Central memory CD8-positive, alpha-beta T cell (primary cell): ENCODE data around the gene MED1.
A peak's percentile ranks its signal among the peaks of the same experiment; 100 is the strongest.
"Not testable (repeated sequence)": the region's sequence is repeated elsewhere in the genome, so short reads cannot be mapped to it uniquely, and the experiment has no call there.

ENCODE experiments used
- ATAC-seq: fragments of 150-1000 bp; cut with Tn5 transposase; replicated peaks from 2 replicates; pipeline ENCODE4 v1.10.0; 2022; ENCODE audit warnings: mild to moderate bottlenecking, moderate FRiP score, moderate number of reproducible peaks; ENCODE audit not compliant: poor library complexity, severe bottlenecking; ENCODE audit errors: extremely low read depth
- DNase-seq, 2 donors: peaks; one replicate each; pipeline ENCODE4 v3.0.0; 2021; ENCODE audit warnings: low spot score in 2 of 2
- H3K27ac Mint-ChIP-seq: one replicate; pipeline ENCODE4 v1.8.0; 2022; ENCODE audit warnings: low read depth, mild to moderate bottlenecking, moderate library complexity, mixed read lengths
- H3K27me3 Mint-ChIP-seq: one replicate; pipeline ENCODE4 v1.8.0; 2022; ENCODE audit warnings: mixed read lengths
- H3K36me3 Mint-ChIP-seq: one replicate; pipeline ENCODE4 v1.8.0; 2022; ENCODE audit warnings: mild to moderate bottlenecking, moderate library complexity, mixed read lengths; ENCODE audit not compliant: insufficient read depth
- H3K4me1 Mint-ChIP-seq: one replicate; pipeline ENCODE4 v1.8.0; 2022; ENCODE audit warnings: mixed read lengths
- H3K4me3 Mint-ChIP-seq: one replicate; pipeline ENCODE4 v1.8.0; 2022; ENCODE audit warnings: mild to moderate bottlenecking, moderate library complexity, mixed read lengths
- H3K9me3 Mint-ChIP-seq: one replicate; pipeline ENCODE4 v1.8.0; 2022; ENCODE audit warnings: mixed read lengths

Gene MED1

DNA sequence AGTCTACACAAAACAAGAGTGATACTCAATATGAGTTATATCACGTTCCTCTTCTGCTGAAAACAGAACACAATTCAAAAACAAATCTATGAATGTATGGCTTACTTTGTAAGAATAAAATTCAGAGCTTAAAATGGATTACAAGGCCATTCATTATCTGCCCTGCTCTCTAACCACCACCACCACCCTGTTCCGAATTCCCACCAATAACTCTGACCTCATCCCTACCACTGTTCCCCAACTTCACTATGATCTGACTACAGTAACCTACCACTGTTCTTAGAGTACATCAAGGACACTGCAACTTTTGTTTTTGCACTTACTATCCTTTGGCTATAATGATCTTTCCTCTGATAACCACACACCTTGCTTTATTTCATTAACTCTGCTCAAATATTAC lies 70.9 kb downstream of the MED1 start:
- Mint-ChIP-seq H3K4me3 (no peak overlapping the region), H3K9me3 (no peaks in the 10 kb centered on the region), H3K4me1 (peaks cover 40% of the 10 kb centered on the region), H3K27me3 (no peaks in the 10 kb centered on the region), H3K36me3 (peaks cover 2% of the 10 kb centered on the region), H3K27ac (no peak overlapping the region)
- DNase-seq (no peak), ATAC-seq (no peak)

GRCh38 chr17:39376434-39376833 lies 74.6 kb downstream of the MED1 start:
- no peaks in the 10 kb centered on the region for H3K27me3 Mint-ChIP-seq
- DNase-seq (no peak), ATAC-seq (no peak)
- peaks cover 4% of the 10 kb centered on the region for H3K36me3 Mint-ChIP-seq
- peaks cover 42% of the 10 kb centered on the region for H3K4me1 Mint-ChIP-seq
- no peaks in the 10 kb centered on the region for H3K9me3 Mint-ChIP-seq
- H3K4me3 Mint-ChIP-seq, result no peak overlapping the region
- H3K27ac Mint-ChIP-seq, result no peak overlapping the region

DNA sequence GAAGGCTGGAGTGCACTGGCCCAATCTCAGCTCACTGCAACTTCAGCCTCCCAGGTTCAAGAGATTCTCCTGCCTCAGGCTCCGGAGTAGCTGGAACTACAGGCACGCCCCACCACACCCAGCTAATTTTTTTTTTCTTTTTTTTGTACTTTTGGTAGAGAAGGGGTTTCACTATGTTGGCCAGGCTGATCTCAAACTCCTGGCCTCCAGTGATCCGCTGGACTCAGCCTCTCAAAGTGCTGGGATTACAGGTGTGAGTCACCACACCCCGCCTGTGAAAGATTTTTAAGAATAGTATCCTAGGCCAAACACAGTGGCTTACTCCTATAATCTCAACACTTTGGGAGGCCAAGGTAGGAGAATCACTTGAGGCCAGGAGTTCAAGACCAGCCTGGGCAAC lies 83.3 kb downstream of the MED1 start:
- H3K9me3 Mint-ChIP-seq, ATAC-seq, DNase-seq, H3K4me3 Mint-ChIP-seq, H3K36me3 Mint-ChIP-seq, H3K27me3 Mint-ChIP-seq, H3K27ac Mint-ChIP-seq: not testable (repeated sequence)
- peaks cover 13% of the 10 kb centered on the region for H3K4me1 Mint-ChIP-seq

DNA sequence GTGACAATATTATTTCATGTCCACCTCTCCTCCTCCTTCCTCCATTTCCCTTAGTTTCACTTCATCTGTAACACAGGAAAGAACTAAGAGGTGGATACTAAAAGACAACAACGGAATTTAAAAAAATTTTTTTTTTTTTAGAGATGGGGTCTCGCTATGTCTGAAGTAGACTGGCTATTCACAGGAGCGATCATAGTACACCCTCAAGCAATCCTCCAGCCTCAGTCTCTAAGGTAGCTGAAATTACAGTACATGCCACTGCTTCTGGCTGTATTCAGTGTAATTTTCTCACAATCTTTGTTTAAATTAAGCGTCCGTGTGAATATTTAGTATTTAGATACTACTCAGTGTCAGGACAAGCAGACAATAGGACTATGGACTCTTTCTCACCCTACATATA lies 85.2 kb downstream of the MED1 start:
- Mint-ChIP-seq H3K9me3 (no peaks in the 10 kb centered on the region), H3K4me3 (no peak overlapping the region), H3K27ac (no peak overlapping the region)

DNA sequence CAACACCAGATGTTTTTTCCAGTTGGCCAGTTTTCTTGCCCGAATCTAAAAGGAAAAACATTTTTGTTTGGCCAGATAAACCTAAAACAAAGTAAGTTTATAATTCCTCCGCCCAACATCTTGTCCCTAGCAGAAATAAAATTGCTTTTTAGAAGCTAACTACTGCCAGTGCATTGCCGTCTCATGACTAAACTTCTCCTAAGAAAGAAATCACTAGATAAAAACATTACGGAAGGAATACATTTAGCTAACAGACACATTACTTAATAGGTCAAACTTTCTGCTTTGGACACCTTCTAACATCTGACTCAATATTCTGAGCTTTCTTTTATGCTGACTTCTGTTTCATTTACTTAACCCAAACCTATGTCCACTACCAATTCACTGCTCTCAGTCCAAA lies 85.8 kb downstream of the MED1 start:
- no peaks in the 10 kb centered on the region for H3K27me3 Mint-ChIP-seq
- no peak for DNase-seq
- H3K4me1 Mint-ChIP-seq, result peaks cover 12% of the 10 kb centered on the region
- H3K9me3 Mint-ChIP-seq, result no peaks in the 10 kb centered on the region
- H3K4me3 Mint-ChIP-seq, result no peak overlapping the region
- no peak overlapping the region for H3K27ac Mint-ChIP-seq
- peaks cover 3% of the 10 kb centered on the region for H3K36me3 Mint-ChIP-seq
- ATAC-seq, result no peak

More for the DNA sequence above, 85.2 kb downstream of the MED1 start:
- DNase-seq (no peak), ATAC-seq (no peak)
- Mint-ChIP-seq H3K27me3 (no peaks in the 10 kb centered on the region), H3K4me1 (peaks cover 10% of the 10 kb centered on the region), H3K36me3 (peaks cover 4% of the 10 kb centered on the region)

DNA sequence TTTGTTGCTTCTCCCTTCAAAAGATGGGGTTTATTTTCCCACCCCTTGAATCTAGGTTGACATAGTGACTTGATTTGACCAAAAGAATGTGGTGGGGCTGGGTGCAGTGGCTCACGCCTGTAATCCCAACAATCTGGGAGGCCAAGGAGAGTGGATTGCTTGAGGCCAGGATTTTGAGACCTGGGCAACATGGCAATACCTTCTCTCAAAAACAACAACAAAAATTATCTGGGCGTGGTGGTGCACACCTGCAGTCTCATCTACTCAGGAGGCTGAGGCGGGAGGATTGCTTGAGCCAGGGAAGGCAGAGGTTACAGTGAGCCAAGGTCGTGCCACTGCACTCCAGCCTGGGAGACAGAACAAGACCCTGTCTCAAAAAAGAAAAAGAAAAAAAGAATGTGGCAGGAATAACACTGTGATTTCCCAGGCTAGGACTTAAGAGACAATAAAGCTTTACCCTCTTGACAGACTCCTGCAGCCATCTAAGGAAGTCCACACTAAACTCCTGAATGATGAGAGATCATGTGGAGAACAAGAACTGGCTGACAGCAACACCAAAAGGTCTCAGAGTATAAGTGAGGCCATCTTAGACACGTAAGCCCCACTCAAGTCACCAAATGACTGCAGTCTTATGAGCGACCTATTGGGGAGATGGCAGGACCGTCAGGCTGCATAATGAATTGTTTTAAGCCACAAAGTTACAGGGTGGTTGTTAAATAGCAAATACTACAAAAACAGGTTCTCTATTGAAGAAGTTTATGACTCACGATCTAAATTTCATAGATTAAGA lies 86.6 kb downstream of the MED1 start:
- no peak overlapping the region for H3K4me3 Mint-ChIP-seq
- peak overlapping the region; percentile 53 for H3K27ac Mint-ChIP-seq
- peaks cover 1% of the 10 kb centered on the region for H3K36me3 Mint-ChIP-seq
- DNase-seq (no peak), ATAC-seq (no peak)
- no peaks in the 10 kb centered on the region for H3K9me3 Mint-ChIP-seq
- H3K4me1 Mint-ChIP-seq, result peaks cover 12% of the 10 kb centered on the region
- no peaks in the 10 kb centered on the region for H3K27me3 Mint-ChIP-seq

GRCh38 chr17:39361064-39361463 lies 90.0 kb downstream of the MED1 start:
- DNase-seq (no peak), ATAC-seq (no peak)
- Mint-ChIP-seq H3K9me3 (no peaks in the 10 kb centered on the region), H3K4me3 (no peak overlapping the region), H3K27me3 (no peaks in the 10 kb centered on the region), H3K27ac (no peak overlapping the region), H3K4me1 (peaks cover 13% of the 10 kb centered on the region), H3K36me3 (peaks cover 4% of the 10 kb centered on the region)

- DNase-seq, result no peak
- peaks cover 11% of the 10 kb centered on the region for H3K4me1 Mint-ChIP-seq
- H3K27me3 Mint-ChIP-seq, result no peaks in the 10 kb centered on the region
- no peak overlapping the region for H3K4me3 Mint-ChIP-seq
- ATAC-seq, result no peak
- no peak overlapping the region for H3K27ac Mint-ChIP-seq
- no peaks in the 10 kb centered on the region for H3K9me3 Mint-ChIP-seq
- H3K36me3 Mint-ChIP-seq, result peaks cover 4% of the 10 kb centered on the region
Measured at GRCh38 chr17:39360537-39360936, 90.5 kb downstream of the MED1 start.

- peaks cover 11% of the 10 kb centered on the region for H3K4me1 Mint-ChIP-seq
- H3K4me3 Mint-ChIP-seq, result no peak overlapping the region
- H3K9me3 Mint-ChIP-seq, result no peaks in the 10 kb centered on the region
- H3K27ac Mint-ChIP-seq, result no peak overlapping the region
- peaks cover 4% of the 10 kb centered on the region for H3K36me3 Mint-ChIP-seq
- no peak for DNase-seq
- H3K27me3 Mint-ChIP-seq, result no peaks in the 10 kb centered on the region
- ATAC-seq, result no peak
Measured at GRCh38 chr17:39359994-39360393, 91.1 kb downstream of the MED1 start.

DNA sequence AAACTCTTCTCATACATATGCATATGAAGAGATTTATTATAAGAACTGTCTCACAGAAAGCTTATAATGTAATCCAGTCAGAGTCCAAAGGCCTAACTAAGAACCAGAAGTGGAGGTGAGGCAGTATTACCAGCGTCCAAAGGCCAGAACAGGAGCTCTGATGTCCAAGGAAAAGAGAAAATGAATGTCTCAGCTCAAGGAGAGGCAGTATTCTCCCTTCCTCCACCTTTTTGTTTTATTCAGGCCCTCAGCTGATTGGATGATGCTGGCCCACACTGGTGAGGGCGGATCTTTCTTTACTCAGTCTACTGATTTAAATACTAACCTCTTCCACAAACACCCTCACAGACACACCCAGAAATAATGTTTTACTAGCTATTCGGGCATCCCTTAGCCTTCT lies 93.1 kb downstream of the MED1 start:
- Mint-ChIP-seq H3K27ac (no peak overlapping the region), H3K27me3 (no peaks in the 10 kb centered on the region), H3K36me3 (peaks cover 4% of the 10 kb centered on the region), H3K9me3 (no peaks in the 10 kb centered on the region), H3K4me3 (no peak overlapping the region), H3K4me1 (peaks cover 11% of the 10 kb centered on the region)
- DNase-seq (no peak), ATAC-seq (no peak)

- DNase-seq (no peak), ATAC-seq (no peak)
- Mint-ChIP-seq H3K9me3 (no peaks in the 10 kb centered on the region), H3K27ac (peak overlapping the region; percentile 16), H3K4me3 (no peak overlapping the region), H3K4me1 (peaks cover 11% of the 10 kb centered on the region), H3K36me3 (peaks cover 4% of the 10 kb centered on the region), H3K27me3 (no peaks in the 10 kb centered on the region)
Measured at GRCh38 chr17:39357488-39357887, 93.6 kb downstream of the MED1 start.
